Stimulated activated naive CD8-positive, alpha-beta T cell treated with anti-CD3 and anti-CD28 coated beads, Interleukin-15, Interleukin-2, amounts not matched to agents 100 ng/mL and 50 ng/mL, for 24 hours (primary cell): ENCODE measurements around the gene USP13.
"Not testable (repeated sequence)": the region's sequence is repeated elsewhere in the genome, so short reads cannot be mapped to it uniquely, and the experiment has no call there.

Experiments
- H3K27ac Mint-ChIP-seq: one replicate; pipeline ENCODE4 v1.8.0; 2021; ENCODE audit warnings: mild to moderate bottlenecking, mixed read lengths
- H3K27me3 Mint-ChIP-seq: one replicate; pipeline ENCODE4 v1.8.0; 2021; ENCODE audit warnings: mixed read lengths
- H3K36me3 Mint-ChIP-seq: one replicate; pipeline ENCODE4 v1.8.0; 2021; ENCODE audit warnings: low read depth, mixed read lengths
- H3K4me1 Mint-ChIP-seq: one replicate; pipeline ENCODE4 v1.8.0; 2021; ENCODE audit warnings: low read depth, mixed read lengths
- H3K4me3 Mint-ChIP-seq: one replicate; pipeline ENCODE4 v1.8.0; 2021; ENCODE audit warnings: mild to moderate bottlenecking, mixed read lengths
- H3K9me3 Mint-ChIP-seq: one replicate; pipeline ENCODE4 v1.8.0; 2021; ENCODE audit warnings: mixed read lengths

Gene USP13

GRCh38 chr3:179765396-179765795 lies 112.6 kb downstream of the USP13 start:
- H3K4me1 Mint-ChIP-seq: peaks cover 4% of the 10 kb centered on the region

GRCh38 chr3:179766416-179767133 lies 113.7 kb downstream of the USP13 start:
- H3K27ac Mint-ChIP-seq: no peak overlapping the region
- no peaks in the 10 kb centered on the region for H3K27me3 Mint-ChIP-seq
- no peak overlapping the region for H3K4me3 Mint-ChIP-seq
- H3K36me3 Mint-ChIP-seq: peaks cover 32% of the 10 kb centered on the region
- peaks cover 4% of the 10 kb centered on the region for H3K4me1 Mint-ChIP-seq
- no peaks in the 10 kb centered on the region for H3K9me3 Mint-ChIP-seq

More at GRCh38 chr3:179765396-179765795, 112.6 kb downstream of the USP13 start:
- no peak overlapping the region for H3K4me3 Mint-ChIP-seq
- H3K36me3 Mint-ChIP-seq: peaks cover 43% of the 10 kb centered on the region
- H3K27me3 Mint-ChIP-seq: no peaks in the 10 kb centered on the region
- H3K9me3 Mint-ChIP-seq: no peaks in the 10 kb centered on the region
- no peak overlapping the region for H3K27ac Mint-ChIP-seq

GRCh38 chr3:179768080-179768479 lies 115.2 kb downstream of the USP13 start:
- no peak overlapping the region for H3K27ac Mint-ChIP-seq
- H3K4me1 Mint-ChIP-seq: peaks cover 4% of the 10 kb centered on the region
- no peaks in the 10 kb centered on the region for H3K27me3 Mint-ChIP-seq
- no peaks in the 10 kb centered on the region for H3K9me3 Mint-ChIP-seq
- H3K4me3 Mint-ChIP-seq: no peak overlapping the region
- H3K36me3 Mint-ChIP-seq: peaks cover 32% of the 10 kb centered on the region

- Mint-ChIP-seq H3K27me3 (no peaks in the 10 kb centered on the region), H3K4me3 (no peak overlapping the region), H3K4me1 (peaks cover 4% of the 10 kb centered on the region), H3K9me3 (no peaks in the 10 kb centered on the region), H3K36me3 (peaks cover 45% of the 10 kb centered on the region), H3K27ac (no peak overlapping the region)
These were observed 116.8 kb downstream of the USP13 start for GRCh38 chr3:179769411-179770247.

DNA sequence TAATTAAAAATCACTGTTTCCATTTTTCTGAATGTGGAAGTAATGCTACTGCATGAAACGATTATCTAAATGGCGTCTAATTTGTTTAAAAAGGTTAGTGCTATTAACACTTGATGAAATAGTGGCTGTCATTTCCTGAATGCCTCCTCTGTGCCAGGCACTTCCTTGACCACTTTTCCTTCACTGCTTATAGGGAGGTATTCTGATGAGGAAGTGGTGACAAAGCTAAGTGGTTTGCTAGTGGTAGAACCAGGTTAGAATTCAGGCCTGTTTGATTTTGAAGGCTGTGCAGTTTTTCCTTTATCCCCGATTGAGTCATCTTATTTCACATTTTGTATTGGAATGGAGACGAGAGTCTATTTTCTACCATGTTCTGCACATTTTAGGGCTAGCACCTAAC lies 119.0 kb downstream of the USP13 start:
- H3K27ac Mint-ChIP-seq: no peak overlapping the region
- H3K9me3 Mint-ChIP-seq: no peaks in the 10 kb centered on the region
- H3K36me3 Mint-ChIP-seq: peaks cover 41% of the 10 kb centered on the region
- H3K4me1 Mint-ChIP-seq: peaks cover 4% of the 10 kb centered on the region
- no peak overlapping the region for H3K4me3 Mint-ChIP-seq
- no peaks in the 10 kb centered on the region for H3K27me3 Mint-ChIP-seq

GRCh38 chr3:179772297-179772696 lies 119.5 kb downstream of the USP13 start:
- peaks cover 38% of the 10 kb centered on the region for H3K36me3 Mint-ChIP-seq
- H3K9me3 Mint-ChIP-seq: no peaks in the 10 kb centered on the region
- H3K4me3 Mint-ChIP-seq: no peak overlapping the region
- no peak overlapping the region for H3K27ac Mint-ChIP-seq
- no peaks in the 10 kb centered on the region for H3K27me3 Mint-ChIP-seq
- peaks cover 4% of the 10 kb centered on the region for H3K4me1 Mint-ChIP-seq

DNA sequence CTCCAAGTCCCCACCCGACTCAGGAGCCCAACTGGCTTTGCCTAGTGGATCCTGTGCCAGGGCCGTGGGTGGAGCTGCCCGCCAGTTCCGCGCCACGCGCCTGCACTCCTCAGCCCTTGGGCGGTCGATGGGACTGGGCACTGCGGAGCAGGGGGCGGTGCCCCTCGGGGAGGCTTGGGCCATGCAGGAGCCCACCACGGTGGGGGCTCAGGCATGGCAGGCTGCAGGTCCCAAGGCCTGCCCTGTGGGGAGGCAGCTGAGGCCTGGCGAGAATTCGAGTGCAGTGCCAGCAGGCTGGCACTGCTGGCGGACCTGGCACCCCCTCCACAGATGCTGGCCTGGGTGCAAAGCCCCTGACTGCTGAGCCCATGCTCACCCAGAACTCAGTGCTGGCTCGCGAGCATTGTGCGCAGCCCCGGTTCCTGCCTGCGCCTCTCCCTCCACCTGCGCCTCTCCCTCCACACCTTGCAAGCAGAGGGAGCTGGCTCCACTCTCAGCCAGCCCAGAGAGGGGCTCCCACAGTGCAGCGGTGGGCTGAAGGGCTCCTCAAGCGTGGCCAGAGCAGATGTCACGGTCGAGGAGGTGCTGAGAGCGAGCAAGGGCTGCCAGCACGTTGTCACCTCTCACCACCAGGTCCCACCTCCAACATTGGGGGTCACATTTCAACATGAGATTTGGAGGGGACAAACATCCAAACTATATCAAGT lies 122.7 kb downstream of the USP13 start:
- Mint-ChIP-seq H3K4me3 (no peak overlapping the region), H3K36me3 (peaks cover 55% of the 10 kb centered on the region), H3K4me1 (no peaks in the 10 kb centered on the region), H3K27me3 (no peaks in the 10 kb centered on the region), H3K9me3 (peaks cover 4% of the 10 kb centered on the region), H3K27ac (no peak overlapping the region)

DNA sequence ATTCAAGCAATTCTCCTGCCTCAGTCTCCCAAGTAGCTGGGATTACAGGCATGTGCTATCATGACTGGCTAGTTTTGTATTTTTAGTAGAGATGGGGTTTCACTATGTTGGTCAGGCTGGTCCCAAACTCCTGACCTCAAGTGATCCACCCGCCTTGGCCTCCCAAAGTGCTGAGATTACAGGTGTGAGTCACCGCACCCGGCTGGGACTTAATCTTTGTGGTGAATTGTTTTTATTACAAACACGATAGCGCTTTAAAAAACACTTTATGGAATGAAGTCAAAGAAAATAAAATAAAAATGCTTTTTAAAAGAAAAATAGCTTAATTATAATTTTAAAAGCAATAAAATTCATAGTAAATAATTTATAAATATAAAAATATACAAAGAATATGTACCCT lies 130.0 kb downstream of the USP13 start:
- not testable (repeated sequence) for H3K4me1 Mint-ChIP-seq, H3K4me3 Mint-ChIP-seq, H3K9me3 Mint-ChIP-seq, H3K27me3 Mint-ChIP-seq, H3K27ac Mint-ChIP-seq
- peaks cover 44% of the 10 kb centered on the region for H3K36me3 Mint-ChIP-seq

- Mint-ChIP-seq H3K36me3 (peaks cover 12% of the 10 kb centered on the region), H3K4me1 (no peaks in the 10 kb centered on the region), H3K27me3 (no peaks in the 10 kb centered on the region), H3K4me3 (no peak overlapping the region), H3K27ac (no peak overlapping the region), H3K9me3 (no peaks in the 10 kb centered on the region)
These were observed 136.2 kb downstream of the USP13 start for GRCh38 chr3:179788996-179789395.

GRCh38 chr3:179791793-179792192 lies 139.0 kb downstream of the USP13 start:
- H3K27ac Mint-ChIP-seq: no peak overlapping the region
- no peaks in the 10 kb centered on the region for H3K36me3 Mint-ChIP-seq
- no peaks in the 10 kb centered on the region for H3K4me1 Mint-ChIP-seq
- no peak overlapping the region for H3K4me3 Mint-ChIP-seq
- no peaks in the 10 kb centered on the region for H3K27me3 Mint-ChIP-seq
- H3K9me3 Mint-ChIP-seq: no peaks in the 10 kb centered on the region

DNA sequence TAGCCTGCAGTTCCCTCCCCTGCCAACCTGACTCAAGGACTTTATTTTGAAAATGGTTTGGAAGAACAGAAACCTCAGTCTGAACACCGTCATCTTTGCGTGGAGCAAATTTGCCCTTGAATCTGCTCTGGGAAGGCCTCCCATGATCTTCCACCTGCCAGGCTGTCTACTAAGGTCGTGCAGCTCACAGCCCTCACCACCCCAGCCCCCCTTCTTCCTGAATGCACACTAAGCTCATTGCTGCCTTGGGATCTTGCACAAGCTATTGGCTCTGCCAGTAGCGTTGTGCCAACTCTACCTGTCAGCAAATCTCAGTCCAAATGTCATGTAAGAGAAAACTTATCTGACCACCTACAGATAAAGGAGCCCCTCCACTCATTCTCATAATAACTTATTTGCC lies 141.5 kb downstream of the USP13 start:
- H3K27ac Mint-ChIP-seq: no peak overlapping the region
- H3K4me1 Mint-ChIP-seq: no peaks in the 10 kb centered on the region

DNA sequence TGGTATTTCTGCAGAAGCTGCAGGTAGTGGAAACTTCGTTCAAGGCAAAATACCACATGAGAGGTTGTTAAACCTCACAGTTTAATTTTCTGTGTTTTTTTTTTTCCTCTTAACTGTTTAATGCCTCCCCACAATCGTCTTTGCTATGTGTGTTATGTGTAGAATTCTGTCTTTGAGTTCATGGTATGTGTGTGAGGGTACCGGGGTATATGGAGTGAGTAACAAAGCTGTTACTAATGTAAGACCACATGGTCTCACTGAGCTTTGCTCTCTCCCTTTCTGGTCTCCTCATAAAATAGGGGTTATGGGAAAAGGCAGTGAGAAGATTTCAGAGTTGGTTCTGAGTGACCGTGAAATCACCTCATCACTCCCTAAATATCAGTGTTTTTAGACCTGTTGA lies 143.6 kb downstream of the USP13 start:
- Mint-ChIP-seq H3K27ac (no peak overlapping the region), H3K9me3 (no peaks in the 10 kb centered on the region), H3K27me3 (no peaks in the 10 kb centered on the region), H3K4me3 (no peak overlapping the region), H3K4me1 (no peaks in the 10 kb centered on the region), H3K36me3 (no peaks in the 10 kb centered on the region)

More for the DNA sequence above, 141.5 kb downstream of the USP13 start:
- Mint-ChIP-seq H3K4me3 (no peak overlapping the region), H3K27me3 (no peaks in the 10 kb centered on the region), H3K9me3 (no peaks in the 10 kb centered on the region), H3K36me3 (no peaks in the 10 kb centered on the region)

DNA sequence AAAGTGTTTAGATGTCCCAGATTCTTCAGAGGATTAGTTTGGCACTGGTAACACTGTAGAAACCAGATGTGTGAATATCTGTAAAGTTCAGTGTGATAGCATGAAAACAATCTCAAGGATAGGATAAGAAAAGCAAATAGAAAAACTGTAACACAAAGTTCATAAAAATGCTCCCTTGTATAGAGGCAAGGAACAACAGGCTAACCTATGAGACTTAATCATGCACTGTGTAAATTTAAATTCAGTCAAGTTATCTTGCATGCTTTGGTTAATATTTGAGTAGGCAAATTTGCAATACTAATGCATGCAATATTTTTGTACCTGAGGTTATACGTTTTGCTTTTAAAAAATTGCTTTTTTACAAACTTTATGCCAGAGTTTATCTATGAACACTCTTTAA lies 144.4 kb downstream of the USP13 start:
- H3K36me3 Mint-ChIP-seq: no peaks in the 10 kb centered on the region
- H3K27ac Mint-ChIP-seq: no peak overlapping the region
- H3K4me1 Mint-ChIP-seq: no peaks in the 10 kb centered on the region
- H3K4me3 Mint-ChIP-seq: no peak overlapping the region
- no peaks in the 10 kb centered on the region for H3K27me3 Mint-ChIP-seq
- no peaks in the 10 kb centered on the region for H3K9me3 Mint-ChIP-seq

DNA sequence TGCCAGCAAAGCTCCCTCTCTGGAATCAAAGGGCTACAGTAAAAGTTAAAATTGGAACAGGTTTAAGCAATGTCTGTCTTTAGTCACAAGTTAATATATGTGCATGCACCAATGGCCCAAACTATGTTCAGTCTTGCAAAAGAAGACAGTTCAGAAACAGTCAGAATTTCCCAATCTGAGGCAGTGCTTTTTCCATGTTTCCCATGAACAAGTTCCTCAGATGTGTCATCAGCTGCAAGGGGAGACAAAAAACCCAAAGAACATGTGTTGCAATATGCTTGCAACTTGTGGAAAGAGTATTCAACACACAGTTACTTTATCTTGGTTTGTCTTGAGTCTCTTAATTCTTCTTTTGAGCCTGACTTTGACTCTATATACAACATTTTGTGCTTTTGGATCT lies 148.4 kb downstream of the USP13 start:
- Mint-ChIP-seq H3K36me3 (no peaks in the 10 kb centered on the region), H3K4me1 (no peaks in the 10 kb centered on the region), H3K4me3 (no peak overlapping the region), H3K27ac (no peak overlapping the region), H3K9me3 (no peaks in the 10 kb centered on the region), H3K27me3 (peaks cover 8% of the 10 kb centered on the region)

DNA sequence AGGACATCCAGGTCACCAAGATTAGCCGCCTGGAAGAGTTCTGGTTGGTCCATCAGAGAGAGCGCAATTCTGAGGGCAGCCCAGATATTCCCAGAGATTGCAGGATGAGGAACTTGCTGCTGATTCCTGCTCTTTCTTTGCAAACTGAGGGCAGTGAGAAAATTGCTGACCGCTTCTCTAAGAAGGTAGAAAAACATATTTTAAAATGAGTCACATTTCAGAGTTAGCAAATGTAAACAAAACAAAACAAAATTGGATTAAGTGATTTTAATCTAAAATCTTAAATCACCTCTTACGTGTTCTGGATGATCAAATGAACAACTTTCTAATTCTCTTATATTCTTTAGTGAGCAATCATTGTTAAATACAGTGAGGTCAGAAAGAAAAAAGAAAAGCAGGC lies 149.0 kb downstream of the USP13 start:
- Mint-ChIP-seq H3K36me3 (no peaks in the 10 kb centered on the region), H3K27me3 (peaks cover 10% of the 10 kb centered on the region), H3K27ac (no peak overlapping the region), H3K4me1 (no peaks in the 10 kb centered on the region), H3K4me3 (no peak overlapping the region), H3K9me3 (no peaks in the 10 kb centered on the region)
